Measurements from ENCODE around the gene MAP3K6.

Gene MAP3K6

GRCh38 chr1:27360159-27361043 is 6.4 kb downstream of the MAP3K6 start:
- WGBS, 2 experiments (ENCODE audit: insufficient coverage in 2 of 2) = 15 to 17% methylated on average over 58 to 60 of the region's 71 CpGs
- Histone ChIP-seq H3K9me3 (ENCODE audit: control insufficient read depth, low read length) (no peaks in the 10 kb centered on the region), H3K4me3 (ENCODE audit: extremely low read depth, insufficient read depth, low read length, poor library complexity, severe bottlenecking) (peak overlapping the region; percentile 31), H3K4me1 (ENCODE audit: control insufficient read depth, insufficient read depth, low read length, poor library complexity, severe bottlenecking) (peaks cover 20% of the 10 kb centered on the region), H3K27ac (ENCODE audit: low read depth, low read length, severe bottlenecking) (no peak overlapping the region), H3K36me3 (ENCODE audit: control insufficient read depth, insufficient read depth, low read length) (peaks cover 35% of the 10 kb centered on the region)

GRCh38 chr1:27359822-27360158 is 7.0 kb downstream of the MAP3K6 start:
- peaks cover 38% of the 10 kb centered on the region for H3K36me3 ChIP-seq (ENCODE audit: control insufficient read depth, insufficient read depth, low read length)
- WGBS, 2 experiments (ENCODE audit: insufficient coverage in 2 of 2) = 69 to 75% methylated on average over 6 to 7 of the region's 9 CpGs
- peaks cover 17% of the 10 kb centered on the region for H3K4me1 ChIP-seq (ENCODE audit: control insufficient read depth, insufficient read depth, low read length, poor library complexity, severe bottlenecking)
- no peaks in the 10 kb centered on the region for H3K9me3 ChIP-seq (ENCODE audit: control insufficient read depth, low read length)
- H3K4me3 ChIP-seq (ENCODE audit: extremely low read depth, insufficient read depth, low read length, poor library complexity, severe bottlenecking) = no peak overlapping the region
- H3K27ac ChIP-seq (ENCODE audit: low read depth, low read length, severe bottlenecking) = no peak overlapping the region

- 88 to 98% methylated on average over 3 to 5 of the region's 5 CpGs for WGBS, 2 experiments (ENCODE audit: insufficient coverage in 2 of 2)
- Histone ChIP-seq H3K4me3 (ENCODE audit: extremely low read depth, insufficient read depth, low read length, poor library complexity, severe bottlenecking) (no peak overlapping the region), H3K36me3 (ENCODE audit: control insufficient read depth, insufficient read depth, low read length) (peaks cover 38% of the 10 kb centered on the region), H3K9me3 (ENCODE audit: control insufficient read depth, low read length) (no peaks in the 10 kb centered on the region), H3K4me1 (ENCODE audit: control insufficient read depth, insufficient read depth, low read length, poor library complexity, severe bottlenecking) (peaks cover 13% of the 10 kb centered on the region), H3K27ac (ENCODE audit: low read depth, low read length, severe bottlenecking) (no peak overlapping the region)
These were observed 7.8 kb downstream of the MAP3K6 start for GRCh38 chr1:27358928-27359313.

GRCh38 chr1:27358038-27358927 is 8.5 kb downstream of the MAP3K6 start:
- Histone ChIP-seq H3K4me1 (ENCODE audit: control insufficient read depth, insufficient read depth, low read length, poor library complexity, severe bottlenecking) (peaks cover 13% of the 10 kb centered on the region), H3K36me3 (ENCODE audit: control insufficient read depth, insufficient read depth, low read length) (peaks cover 38% of the 10 kb centered on the region), H3K27ac (ENCODE audit: low read depth, low read length, severe bottlenecking) (no peak overlapping the region), H3K4me3 (ENCODE audit: extremely low read depth, insufficient read depth, low read length, poor library complexity, severe bottlenecking) (no peak overlapping the region), H3K9me3 (ENCODE audit: control insufficient read depth, low read length) (no peaks in the 10 kb centered on the region)
- WGBS, 2 experiments (ENCODE audit: insufficient coverage in 2 of 2) = 95% methylated on average over 19 to 20 of the region's 21 CpGs

- peaks cover 13% of the 10 kb centered on the region for H3K4me1 ChIP-seq (ENCODE audit: control insufficient read depth, insufficient read depth, low read length, poor library complexity, severe bottlenecking)
- WGBS, 2 experiments (ENCODE audit: insufficient coverage in 2 of 2) = 32 to 36% methylated on average over 37 to 40 of the region's 40 CpGs
- peaks cover 34% of the 10 kb centered on the region for H3K36me3 ChIP-seq (ENCODE audit: control insufficient read depth, insufficient read depth, low read length)
These were observed 9.3 kb downstream of the MAP3K6 start for GRCh38 chr1:27357281-27358037.

GRCh38 chr1:27356619-27357280 is 10.0 kb downstream of the MAP3K6 start:
- Histone ChIP-seq H3K36me3 (ENCODE audit: control insufficient read depth, insufficient read depth, low read length) (peaks cover 34% of the 10 kb centered on the region), H3K4me3 (ENCODE audit: extremely low read depth, insufficient read depth, low read length, poor library complexity, severe bottlenecking) (no peak overlapping the region), H3K27ac (ENCODE audit: low read depth, low read length, severe bottlenecking) (no peak overlapping the region), H3K9me3 (ENCODE audit: control insufficient read depth, low read length) (no peaks in the 10 kb centered on the region), H3K4me1 (ENCODE audit: control insufficient read depth, insufficient read depth, low read length, poor library complexity, severe bottlenecking) (peaks cover 13% of the 10 kb centered on the region)
- WGBS, 2 experiments (ENCODE audit: insufficient coverage in 2 of 2) = 90 to 94% methylated on average over 32 to 37 of the region's 37 CpGs

More at GRCh38 chr1:27357281-27358037, 9.3 kb downstream of the MAP3K6 start:
- no peak overlapping the region for H3K27ac ChIP-seq (ENCODE audit: low read depth, low read length, severe bottlenecking)
- H3K9me3 ChIP-seq (ENCODE audit: control insufficient read depth, low read length) = no peaks in the 10 kb centered on the region
- H3K4me3 ChIP-seq (ENCODE audit: extremely low read depth, insufficient read depth, low read length, poor library complexity, severe bottlenecking) = no peak overlapping the region

GRCh38 chr1:27356277-27356618 is 10.5 kb downstream of the MAP3K6 start:
- peaks cover 32% of the 10 kb centered on the region for H3K36me3 ChIP-seq (ENCODE audit: control insufficient read depth, insufficient read depth, low read length)
- no peak overlapping the region for H3K27ac ChIP-seq (ENCODE audit: low read depth, low read length, severe bottlenecking)
- WGBS, 2 experiments (ENCODE audit: insufficient coverage in 2 of 2) = 97% methylated on average over 5 to 13 of the region's 13 CpGs
- H3K4me3 ChIP-seq (ENCODE audit: extremely low read depth, insufficient read depth, low read length, poor library complexity, severe bottlenecking) = no peak overlapping the region
- no peaks in the 10 kb centered on the region for H3K9me3 ChIP-seq (ENCODE audit: control insufficient read depth, low read length)
- peaks cover 13% of the 10 kb centered on the region for H3K4me1 ChIP-seq (ENCODE audit: control insufficient read depth, insufficient read depth, low read length, poor library complexity, severe bottlenecking)

- Histone ChIP-seq H3K9me3 (ENCODE audit: control insufficient read depth, low read length) (no peaks in the 10 kb centered on the region), H3K4me1 (ENCODE audit: control insufficient read depth, insufficient read depth, low read length, poor library complexity, severe bottlenecking) (peaks cover 13% of the 10 kb centered on the region), H3K27ac (ENCODE audit: low read depth, low read length, severe bottlenecking) (no peak overlapping the region), H3K4me3 (ENCODE audit: extremely low read depth, insufficient read depth, low read length, poor library complexity, severe bottlenecking) (no peak overlapping the region), H3K36me3 (ENCODE audit: control insufficient read depth, insufficient read depth, low read length) (peaks cover 29% of the 10 kb centered on the region)
- WGBS, 2 experiments (ENCODE audit: insufficient coverage in 2 of 2) = 94 to 95% methylated on average over 5 of the region's 5 CpGs
These were observed 11.1 kb downstream of the MAP3K6 start for GRCh38 chr1:27355683-27356082.

- WGBS, 2 experiments (ENCODE audit: insufficient coverage in 2 of 2) = 93 to 100% methylated on average over 1 to 2 of the region's 3 CpGs
- H3K36me3 ChIP-seq (ENCODE audit: control insufficient read depth, insufficient read depth, low read length) = peaks cover 24% of the 10 kb centered on the region
- no peaks in the 10 kb centered on the region for H3K9me3 ChIP-seq (ENCODE audit: control insufficient read depth, low read length)
- H3K27ac ChIP-seq (ENCODE audit: low read depth, low read length, severe bottlenecking) = no peak overlapping the region
- H3K4me3 ChIP-seq (ENCODE audit: extremely low read depth, insufficient read depth, low read length, poor library complexity, severe bottlenecking) = no peak overlapping the region
- peaks cover 16% of the 10 kb centered on the region for H3K4me1 ChIP-seq (ENCODE audit: control insufficient read depth, insufficient read depth, low read length, poor library complexity, severe bottlenecking)
These were observed 13.1 kb downstream of the MAP3K6 start for GRCh38 chr1:27353629-27354028.

- Histone ChIP-seq H3K9me3 (ENCODE audit: control insufficient read depth, low read length) (no peaks in the 10 kb centered on the region), H3K4me3 (ENCODE audit: extremely low read depth, insufficient read depth, low read length, poor library complexity, severe bottlenecking) (no peak overlapping the region), H3K4me1 (ENCODE audit: control insufficient read depth, insufficient read depth, low read length, poor library complexity, severe bottlenecking) (peaks cover 18% of the 10 kb centered on the region), H3K27ac (ENCODE audit: low read depth, low read length, severe bottlenecking) (no peak overlapping the region), H3K36me3 (ENCODE audit: control insufficient read depth, insufficient read depth, low read length) (peaks cover 20% of the 10 kb centered on the region)
- 98% methylated on average over 12 to 13 of the region's 13 CpGs for WGBS, 2 experiments (ENCODE audit: insufficient coverage in 2 of 2)
These were observed 13.6 kb downstream of the MAP3K6 start for GRCh38 chr1:27353166-27353565.
